ENCODE data around the gene SPATA2.

DNA sequence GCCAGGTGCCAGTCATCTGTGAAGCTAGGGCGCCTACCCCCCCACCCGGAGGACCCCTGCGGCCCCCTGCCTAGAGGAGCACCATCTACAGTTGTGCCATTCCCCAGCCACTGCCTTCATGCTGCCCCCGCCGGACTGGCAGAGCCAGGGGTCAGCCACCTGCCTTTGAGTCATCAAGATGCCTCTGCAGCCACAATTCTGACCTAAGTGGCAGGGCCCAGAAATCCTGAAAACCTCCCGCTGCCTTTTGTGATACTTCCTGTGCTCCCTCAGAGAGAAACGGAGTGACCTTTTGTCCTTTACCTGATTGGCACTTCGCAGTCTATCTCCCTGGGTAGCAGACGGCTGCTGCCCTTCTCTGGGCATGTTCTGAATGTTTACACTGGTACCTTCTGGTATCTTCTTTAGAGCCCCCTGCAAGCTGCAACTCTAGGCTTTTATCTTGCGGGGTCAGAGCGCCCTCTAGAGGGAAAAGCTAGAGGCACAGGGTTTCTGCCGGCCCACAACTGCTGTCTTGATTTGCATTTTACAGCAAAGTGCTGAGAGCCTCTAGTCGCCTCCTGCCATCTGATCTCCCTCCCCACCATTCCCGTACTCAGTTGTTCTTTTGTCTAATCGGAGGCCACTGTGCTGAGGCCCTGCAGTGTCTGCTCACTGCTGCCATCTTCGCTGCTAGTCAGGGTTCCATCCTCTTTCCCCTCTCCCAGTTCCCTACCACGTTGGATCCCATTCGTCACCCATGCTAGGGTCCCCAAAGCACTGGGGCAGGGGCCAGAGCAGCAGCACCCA lies 26.9 kb downstream of the SPATA2 start:
- TF ChIP-seq TAF1 (IDR thresholded peaks at IDR 0.05; ENCODE audit: low read depth, low read length) (no peak), POLR2A (IDR thresholded peaks at IDR 0.05; ENCODE audit: low read depth, low read length) (no peak)

All from GM12891 (cell line).